B cell (primary cell): ENCODE results near the gene TCEAL6.

Experiments
- EZH2 ChIP-seq: IDR thresholded peaks from 2 replicates; pipeline ENCODE4 v1.6.1; 2012; ENCODE audit warnings: borderline replicate concordance, low read depth, mild to moderate bottlenecking, moderate library complexity, low read length; ENCODE audit not compliant: insufficient read depth, poor library complexity, severe bottlenecking
- TF ChIP-seq, protein P1 (sequence below): fragments of 200-600 bp; IDR thresholded peaks from one replicate; pipeline ENCODE4 v1.8.0; 2022; ENCODE audit warnings: antibody characterized with exemption, mild to moderate bottlenecking

DNA sequence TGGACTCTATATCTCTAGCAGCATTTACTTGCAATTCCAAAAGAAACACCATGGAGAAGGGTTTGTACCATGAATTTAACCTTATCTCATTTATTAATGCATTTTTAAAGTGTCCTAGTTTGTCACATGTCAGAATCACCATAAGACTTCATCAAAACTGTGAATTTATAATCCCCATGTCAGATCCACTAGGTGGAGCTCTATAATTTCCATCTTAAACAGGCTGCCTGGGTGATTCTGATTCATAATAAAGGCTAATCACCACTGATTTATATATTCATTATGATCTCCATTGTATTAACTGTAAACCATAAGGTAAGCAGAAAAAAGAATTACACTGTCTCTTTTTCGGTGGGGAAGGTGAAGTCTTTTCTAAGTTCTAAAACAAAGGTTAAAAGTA is 12.8 kb downstream of the TCEAL6 start:
- TF ChIP-seq, protein P1, sequence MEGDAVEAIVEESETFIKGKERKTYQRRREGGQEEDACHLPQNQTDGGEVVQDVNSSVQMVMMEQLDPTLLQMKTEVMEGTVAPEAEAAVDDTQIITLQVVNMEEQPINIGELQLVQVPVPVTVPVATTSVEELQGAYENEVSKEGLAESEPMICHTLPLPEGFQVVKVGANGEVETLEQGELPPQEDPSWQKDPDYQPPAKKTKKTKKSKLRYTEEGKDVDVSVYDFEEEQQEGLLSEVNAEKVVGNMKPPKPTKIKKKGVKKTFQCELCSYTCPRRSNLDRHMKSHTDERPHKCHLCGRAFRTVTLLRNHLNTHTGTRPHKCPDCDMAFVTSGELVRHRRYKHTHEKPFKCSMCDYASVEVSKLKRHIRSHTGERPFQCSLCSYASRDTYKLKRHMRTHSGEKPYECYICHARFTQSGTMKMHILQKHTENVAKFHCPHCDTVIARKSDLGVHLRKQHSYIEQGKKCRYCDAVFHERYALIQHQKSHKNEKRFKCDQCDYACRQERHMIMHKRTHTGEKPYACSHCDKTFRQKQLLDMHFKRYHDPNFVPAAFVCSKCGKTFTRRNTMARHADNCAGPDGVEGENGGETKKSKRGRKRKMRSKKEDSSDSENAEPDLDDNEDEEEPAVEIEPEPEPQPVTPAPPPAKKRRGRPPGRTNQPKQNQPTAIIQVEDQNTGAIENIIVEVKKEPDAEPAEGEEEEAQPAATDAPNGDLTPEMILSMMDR, result no peak
- TF ChIP-seq EZH2, result no peak
